Mesothelial cell of epicardium (in vitro differentiated cells): ENCODE data around the gene CENPM. TPM values are rescaled to one million over a fixed set of nuclear protein-coding genes. Genes with fewer than 3 reads are reported as not detected.

ENCODE experiments used
- DNase-seq, 2 experiments: peaks; one replicate each; pipeline ENCODE4 v3.0.0; 2021; ENCODE audit warnings: low spot score in 2 of 2; ENCODE audit not compliant: unreplicated experiment in 2 of 2
- H3K27ac Mint-ChIP-seq: 2 replicates; pipeline ENCODE4 v1.8.0; 2021; ENCODE audit warnings: mixed read lengths
- H3K27me3 Mint-ChIP-seq: 2 replicates; pipeline ENCODE4 v1.8.0; 2021; ENCODE audit warnings: low read depth, mixed read lengths
- H3K36me3 Mint-ChIP-seq: 2 replicates; pipeline ENCODE4 v1.8.0; 2021; ENCODE audit warnings: mixed read lengths
- H3K4me1 Mint-ChIP-seq: 2 replicates; pipeline ENCODE4 v1.8.0; 2021; ENCODE audit warnings: mixed read lengths
- H3K4me3 Mint-ChIP-seq: 2 replicates; pipeline ENCODE4 v1.8.0; 2021; ENCODE audit warnings: mild to moderate bottlenecking, moderate library complexity, mixed read lengths
- H3K9me3 Mint-ChIP-seq: 2 replicates; pipeline ENCODE4 v1.8.0; 2021; ENCODE audit warnings: mixed read lengths
- CTCF ChIP-seq: fragments of 200-600 bp; sonication (generic); IDR thresholded peaks from one replicate; pipeline ENCODE4 v1.5.0; 2021; ENCODE audit warnings: antibody characterized with exemption; ENCODE audit not compliant: unreplicated experiment
- microRNA-seq: library from miRNA; unstranded; fragments of <30 nt; microRNA quantifications from one replicate; pipeline ENCODE4 v1.2.0, GENCODE V29; 2021; ENCODE audit warnings: inconsistent platforms, mixed read lengths
- total RNA-seq: library from RNA; stranded (reverse); gene quantifications from 3 replicates; pipeline ENCODE4 v1.2.1, GENCODE V29; 2021

CENPM gene
- total RNA-seq, 1 donor from 2014 or later, result 13.3 TPM

- Mint-ChIP-seq H3K4me1 (no peaks in the 10 kb centered on the region), H3K4me3 (no peak overlapping the region), H3K9me3 (no peaks in the 10 kb centered on the region), H3K36me3 (peaks cover 28% of the 10 kb centered on the region), H3K27ac (no peak overlapping the region), H3K27me3 (no peaks in the 10 kb centered on the region)
- no peak for TF ChIP-seq CTCF
- DNase-seq, result no peak
Measured at GRCh38 chr22:41893591-41894375, 53.2 kb downstream of the CENPM start.

- Mint-ChIP-seq H3K4me3 (no peak overlapping the region), H3K27ac (no peak overlapping the region), H3K36me3 (peaks cover 33% of the 10 kb centered on the region), H3K4me1 (no peaks in the 10 kb centered on the region), H3K9me3 (no peaks in the 10 kb centered on the region), H3K27me3 (no peaks in the 10 kb centered on the region)
- no peak for TF ChIP-seq CTCF
- DNase-seq, result no peak
Measured at GRCh38 chr22:41892721-41893120, 54.2 kb downstream of the CENPM start.

GRCh38 chr22:41891407-41891806 is 55.5 kb downstream of the CENPM start:
- no peak overlapping the region for H3K4me3 Mint-ChIP-seq
- H3K27ac Mint-ChIP-seq, result no peak overlapping the region
- no peaks in the 10 kb centered on the region for H3K27me3 Mint-ChIP-seq
- no peak for TF ChIP-seq CTCF
- peaks cover 39% of the 10 kb centered on the region for H3K36me3 Mint-ChIP-seq
- H3K9me3 Mint-ChIP-seq, result no peaks in the 10 kb centered on the region
- H3K4me1 Mint-ChIP-seq, result no peaks in the 10 kb centered on the region
- DNase-seq, result no peak

Small RNA genes within 50 kb of the gene (microRNA-seq; reads per million reads assigned to microRNA genes)
- 94.1 reads per million, percentile 62 among the genes with 10 or more reads in this experiment for gene MIR33A

Other genes starting within 250 kb of the CENPM start
- 0.38 to 2.1 TPM (median 1.3 TPM) in 3 replicates for gene MEI1, start 247.6 kb downstream of the CENPM start, total RNA-seq
- 16.9 to 19.1 TPM (median 18.4 TPM) in 3 replicates for gene CCDC134, start 146.5 kb downstream of the CENPM start, total RNA-seq
- 127 to 130 TPM (median 129 TPM) in 3 replicates for gene SREBF2, start 114.0 kb downstream of the CENPM start, total RNA-seq
- gene SHISA8, start 32.1 kb downstream of the CENPM start, total RNA-seq, result not detected in 3 replicates
- gene TNFRSF13C, start 20.3 kb downstream of the CENPM start, total RNA-seq, result 3.1 to 3.5 TPM (median 3.3 TPM) in 3 replicates
- gene SEPTIN3, start 22.3 kb upstream of the CENPM start, total RNA-seq, result 8.8 to 9.0 TPM (median 9.0 TPM) in 3 replicates
- gene WBP2NL, start 51.6 kb upstream of the CENPM start, total RNA-seq, result not detected in 3 replicates
- gene NAGA, start 123.7 kb upstream of the CENPM start, total RNA-seq, result 19.4 to 20.7 TPM (median 19.5 TPM) in 3 replicates
- 7.8 to 8.3 TPM (median 8.1 TPM) in 3 replicates for gene PHETA2, start 127.1 kb upstream of the CENPM start, total RNA-seq
- 71.0 to 87.4 TPM (median 78.9 TPM) in 3 replicates for gene SMDT1, start 132.5 kb upstream of the CENPM start, total RNA-seq
- 52.6 to 54.2 TPM (median 53.4 TPM) in 3 replicates for gene NDUFA6, start 143.6 kb upstream of the CENPM start, total RNA-seq
- 6.3 to 7.2 TPM (median 6.4 TPM) in 3 replicates for gene CYP2D6, start 183.7 kb upstream of the CENPM start, total RNA-seq